ENCODE data around the gene PTPRR.

The PTPRR gene

DNA sequence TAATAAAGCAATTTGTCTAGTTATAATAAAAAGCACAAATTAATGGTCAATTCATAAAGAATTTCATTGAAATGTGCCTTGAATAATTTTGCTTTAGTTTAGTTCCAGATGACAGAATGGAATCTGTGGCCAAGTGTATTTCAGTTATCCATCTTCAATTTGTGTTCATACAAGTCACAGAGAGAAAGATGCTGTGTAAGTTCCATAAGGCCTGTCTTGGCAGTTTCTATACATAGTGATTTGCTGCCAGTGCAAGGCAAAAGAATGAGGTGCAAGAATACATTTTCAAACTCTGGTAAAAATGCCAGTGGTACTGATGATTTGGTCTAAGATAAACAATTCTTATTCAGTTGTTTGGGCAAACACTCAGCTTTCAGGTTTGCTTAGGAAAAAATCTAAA lies 149.0 kb downstream of the PTPRR start:
- H3K4me1 ChIP-seq (ENCODE audit: control insufficient read depth, insufficient read depth, low read length, poor library complexity, severe bottlenecking): no peaks in the 10 kb centered on the region
- H3K9me3 ChIP-seq (ENCODE audit: control insufficient read depth, low read length): no peaks in the 10 kb centered on the region
- no peak overlapping the region for H3K27ac ChIP-seq (ENCODE audit: low read depth, low read length, severe bottlenecking)
- no peak overlapping the region for H3K4me3 ChIP-seq (ENCODE audit: extremely low read depth, insufficient read depth, low read length, poor library complexity, severe bottlenecking)
- no peaks in the 10 kb centered on the region for H3K36me3 ChIP-seq (ENCODE audit: control insufficient read depth, insufficient read depth, low read length)

DNA sequence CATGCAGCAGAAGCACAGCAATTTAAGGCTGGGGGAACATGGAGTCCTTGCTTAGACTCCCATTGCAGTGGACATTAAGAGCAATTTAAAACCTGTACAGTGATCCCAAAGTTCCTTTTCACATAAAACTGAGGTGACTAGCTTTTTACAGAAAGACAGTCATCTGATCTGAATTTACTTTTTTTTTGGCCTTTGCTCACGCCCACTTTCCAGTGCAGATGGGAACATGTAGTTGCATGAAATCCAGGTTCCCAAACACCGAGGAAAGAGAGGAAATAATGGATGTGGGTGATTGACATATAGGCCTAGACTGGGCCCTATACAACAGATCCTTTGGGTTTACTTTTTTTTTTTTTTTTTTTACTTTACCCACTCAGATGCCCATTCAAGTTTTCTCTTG lies 156.9 kb downstream of the PTPRR start:
- Histone ChIP-seq H3K4me1 (ENCODE audit: control insufficient read depth, insufficient read depth, low read length, poor library complexity, severe bottlenecking) (no peaks in the 10 kb centered on the region), H3K27ac (ENCODE audit: low read depth, low read length, severe bottlenecking) (no peak overlapping the region), H3K9me3 (ENCODE audit: control insufficient read depth, low read length) (no peaks in the 10 kb centered on the region), H3K4me3 (ENCODE audit: extremely low read depth, insufficient read depth, low read length, poor library complexity, severe bottlenecking) (no peak overlapping the region), H3K36me3 (ENCODE audit: control insufficient read depth, insufficient read depth, low read length) (no peaks in the 10 kb centered on the region)
- 83 to 100% methylated on average over 2 of the region's 2 CpGs for WGBS, 2 experiments (ENCODE audit: insufficient coverage in 2 of 2)

DNA sequence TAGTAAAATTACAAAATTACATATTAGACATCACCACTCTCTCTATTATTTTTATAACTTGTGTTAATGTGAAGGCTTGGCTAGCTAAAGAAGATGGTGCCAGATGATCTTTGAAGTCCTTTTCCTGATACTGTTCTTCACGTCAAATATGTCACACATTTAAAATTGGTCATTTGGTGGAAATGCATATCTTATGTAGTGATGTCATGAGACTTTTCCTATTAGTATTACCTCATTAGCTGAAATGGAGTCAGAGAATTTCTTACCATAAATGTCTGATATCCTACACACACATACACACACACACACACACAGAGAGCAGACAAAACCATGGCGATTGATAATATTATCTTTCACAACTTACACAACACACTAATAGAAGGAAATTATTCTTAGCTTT lies 158.5 kb downstream of the PTPRR start:
- Histone ChIP-seq H3K9me3 (ENCODE audit: control insufficient read depth, low read length) (no peaks in the 10 kb centered on the region), H3K4me3 (ENCODE audit: extremely low read depth, insufficient read depth, low read length, poor library complexity, severe bottlenecking) (no peak overlapping the region), H3K4me1 (ENCODE audit: control insufficient read depth, insufficient read depth, low read length, poor library complexity, severe bottlenecking) (no peaks in the 10 kb centered on the region), H3K27ac (ENCODE audit: low read depth, low read length, severe bottlenecking) (no peak overlapping the region), H3K36me3 (ENCODE audit: control insufficient read depth, insufficient read depth, low read length) (no peaks in the 10 kb centered on the region)
- no CpG with 5 or more reads among the region's 2 CpGs for WGBS, 2 experiments (ENCODE audit: insufficient coverage in 2 of 2)

DNA sequence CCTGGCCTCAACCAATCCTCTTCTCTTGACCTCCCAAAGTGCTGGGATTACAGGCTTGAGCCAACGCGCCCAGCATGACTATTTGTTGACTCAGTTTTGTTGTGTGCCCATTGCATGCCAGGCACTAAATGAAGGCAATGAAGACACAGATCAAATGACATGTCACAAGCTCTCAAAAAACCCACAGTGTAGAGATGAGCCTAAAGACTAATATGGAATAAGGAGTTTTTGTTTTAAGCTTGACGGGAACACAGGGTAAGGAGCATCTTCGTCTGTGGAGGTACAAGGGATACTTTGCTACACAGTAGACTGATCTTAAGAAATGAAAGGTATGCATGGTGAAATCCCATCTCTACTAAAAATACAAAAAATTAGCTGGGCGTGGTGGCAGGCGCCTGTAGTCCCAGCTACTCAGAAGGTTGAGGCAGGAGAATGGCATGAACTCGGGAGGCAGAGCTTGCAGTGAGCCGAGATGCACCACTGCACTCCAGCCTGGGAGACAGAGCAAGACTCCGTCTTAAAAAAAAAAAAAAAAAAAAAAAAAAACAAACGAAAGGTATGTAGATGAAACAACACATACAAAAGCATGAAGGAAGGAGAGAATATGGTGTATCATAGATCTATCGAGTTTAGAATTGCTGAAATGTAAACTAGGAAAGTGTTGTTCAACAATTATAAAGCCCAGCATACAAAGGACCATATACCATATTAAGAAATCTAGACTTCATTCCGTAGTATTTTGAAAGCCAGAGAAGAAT lies 161.2 kb downstream of the PTPRR start:
- H3K4me3 ChIP-seq (ENCODE audit: extremely low read depth, insufficient read depth, low read length, poor library complexity, severe bottlenecking): no peak overlapping the region

DNA sequence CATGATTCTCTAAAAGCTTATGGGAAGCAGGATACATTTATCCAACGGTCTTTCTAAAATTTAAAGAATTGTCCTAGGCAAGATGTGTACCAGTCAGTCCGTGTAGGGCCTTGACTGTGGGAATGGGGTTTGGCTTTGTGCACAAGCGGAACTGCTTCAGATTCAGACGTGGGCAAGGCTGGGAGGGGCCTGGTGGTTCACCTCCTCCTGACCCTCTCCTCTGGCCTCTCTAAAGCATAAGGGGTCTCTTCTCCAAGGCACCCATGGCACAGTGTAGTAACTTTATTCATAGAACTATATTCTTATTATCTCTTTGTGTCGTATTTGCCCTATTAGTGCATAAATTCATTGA lies 162.1 kb downstream of the PTPRR start:
- Histone ChIP-seq H3K9me3 (ENCODE audit: control insufficient read depth, low read length) (no peaks in the 10 kb centered on the region), H3K4me3 (ENCODE audit: extremely low read depth, insufficient read depth, low read length, poor library complexity, severe bottlenecking) (no peak overlapping the region), H3K36me3 (ENCODE audit: control insufficient read depth, insufficient read depth, low read length) (no peaks in the 10 kb centered on the region), H3K27ac (ENCODE audit: low read depth, low read length, severe bottlenecking) (no peak overlapping the region), H3K4me1 (ENCODE audit: control insufficient read depth, insufficient read depth, low read length, poor library complexity, severe bottlenecking) (peaks cover 6% of the 10 kb centered on the region)
- 59 to 69% methylated on average over 2 to 3 of the region's 5 CpGs for WGBS, 2 experiments (ENCODE audit: insufficient coverage in 2 of 2)

More for the DNA sequence above, 161.2 kb downstream of the PTPRR start:
- Histone ChIP-seq H3K4me1 (ENCODE audit: control insufficient read depth, insufficient read depth, low read length, poor library complexity, severe bottlenecking) (peaks cover 6% of the 10 kb centered on the region), H3K9me3 (ENCODE audit: control insufficient read depth, low read length) (no peaks in the 10 kb centered on the region), H3K27ac (ENCODE audit: low read depth, low read length, severe bottlenecking) (no peak overlapping the region), H3K36me3 (ENCODE audit: control insufficient read depth, insufficient read depth, low read length) (no peaks in the 10 kb centered on the region)
- 96 to 100% methylated on average over 2 to 4 of the region's 12 CpGs for WGBS, 2 experiments (ENCODE audit: insufficient coverage in 2 of 2)

DNA sequence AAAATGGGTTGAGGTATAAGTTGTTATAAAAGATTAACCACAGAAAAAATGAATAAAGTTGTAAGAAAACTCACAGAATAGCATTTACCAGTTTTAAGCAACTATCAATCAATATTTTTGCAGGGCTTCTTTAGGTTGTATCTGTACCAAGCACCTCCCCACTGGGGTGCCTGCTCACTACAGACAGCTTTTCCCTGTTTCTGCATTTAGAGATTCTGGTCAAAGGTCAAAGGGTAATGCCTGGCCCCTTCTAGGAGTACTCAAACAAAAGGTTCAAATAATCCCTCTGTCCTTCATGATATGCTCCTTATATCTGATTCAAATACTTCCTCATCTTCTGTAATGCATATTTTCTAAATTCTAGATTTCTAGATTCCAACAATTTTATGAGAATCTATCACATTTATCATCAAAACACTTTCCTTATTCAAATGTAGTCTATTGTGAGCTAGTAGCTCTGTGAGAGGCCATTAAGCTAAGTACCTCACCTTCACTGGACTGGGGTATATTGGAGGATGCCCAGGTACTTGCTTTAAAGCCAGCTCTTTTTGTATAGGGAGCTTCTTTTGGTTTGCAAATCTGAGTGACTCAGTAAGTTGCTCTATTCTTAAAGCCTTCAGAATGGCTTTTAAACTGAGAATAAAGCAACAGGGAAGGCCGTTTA lies 162.6 kb downstream of the PTPRR start:
- H3K36me3 ChIP-seq (ENCODE audit: control insufficient read depth, insufficient read depth, low read length): no peaks in the 10 kb centered on the region
- H3K4me1 ChIP-seq (ENCODE audit: control insufficient read depth, insufficient read depth, low read length, poor library complexity, severe bottlenecking): peaks cover 6% of the 10 kb centered on the region
- no peaks in the 10 kb centered on the region for H3K9me3 ChIP-seq (ENCODE audit: control insufficient read depth, low read length)
- H3K27ac ChIP-seq (ENCODE audit: low read depth, low read length, severe bottlenecking): no peak overlapping the region
- no peak overlapping the region for H3K4me3 ChIP-seq (ENCODE audit: extremely low read depth, insufficient read depth, low read length, poor library complexity, severe bottlenecking)
- 17% methylated on average over 1 of the region's 1 CpG; no CpG with 5 or more reads in 1 of the 2 experiments for WGBS, 2 experiments (ENCODE audit: insufficient coverage in 2 of 2)

DNA sequence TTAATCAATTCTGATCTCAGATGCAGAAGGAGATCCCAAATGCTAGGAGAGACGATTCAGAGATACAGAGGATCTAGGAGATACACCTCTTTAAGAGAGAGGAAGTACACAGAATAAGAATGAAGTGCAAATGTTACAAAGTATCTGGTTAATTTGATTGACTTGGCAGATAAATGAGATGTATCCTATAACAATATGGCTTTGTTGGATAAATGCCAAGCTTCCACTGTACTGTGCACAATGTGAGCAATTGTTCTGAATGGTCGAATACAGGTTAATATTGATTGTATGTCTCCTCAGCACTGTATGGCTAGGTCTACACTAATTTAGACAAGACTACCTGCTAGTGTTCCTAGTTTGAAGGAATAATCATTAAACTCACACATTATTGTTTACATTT lies 163.7 kb downstream of the PTPRR start:
- no peak overlapping the region for H3K27ac ChIP-seq (ENCODE audit: low read depth, low read length, severe bottlenecking)
- 83 to 100% methylated on average over 1 of the region's 2 CpGs for WGBS, 2 experiments (ENCODE audit: insufficient coverage in 2 of 2)

DNA sequence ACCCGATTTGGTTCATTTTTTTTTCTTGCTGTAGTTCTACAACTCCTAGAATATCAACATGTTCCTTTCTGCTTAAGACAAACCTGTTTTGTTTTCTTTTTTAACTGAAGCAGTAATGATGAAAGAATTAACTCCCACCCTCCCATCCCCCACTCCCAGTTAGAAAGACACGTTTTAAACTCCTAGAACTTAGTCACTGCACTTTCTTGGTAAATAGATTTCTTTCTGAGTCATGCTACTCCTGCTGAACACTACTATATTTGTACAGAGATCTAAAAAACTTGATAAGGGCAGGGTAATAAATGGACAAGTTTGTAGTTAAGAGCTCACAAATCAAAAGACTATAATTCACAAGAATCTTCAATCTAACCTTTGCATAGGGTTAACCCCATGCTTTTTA lies 164.4 kb downstream of the PTPRR start:
- no CpG with 5 or more reads among the region's 2 CpGs for WGBS, 2 experiments (ENCODE audit: insufficient coverage in 2 of 2)
- H3K9me3 ChIP-seq (ENCODE audit: control insufficient read depth, low read length): no peaks in the 10 kb centered on the region
- H3K4me1 ChIP-seq (ENCODE audit: control insufficient read depth, insufficient read depth, low read length, poor library complexity, severe bottlenecking): peaks cover 6% of the 10 kb centered on the region
- no peak overlapping the region for H3K4me3 ChIP-seq (ENCODE audit: extremely low read depth, insufficient read depth, low read length, poor library complexity, severe bottlenecking)
- no peaks in the 10 kb centered on the region for H3K36me3 ChIP-seq (ENCODE audit: control insufficient read depth, insufficient read depth, low read length)
- H3K27ac ChIP-seq (ENCODE audit: low read depth, low read length, severe bottlenecking): no peak overlapping the region

More for the DNA sequence above, 163.7 kb downstream of the PTPRR start:
- no peak overlapping the region for H3K4me3 ChIP-seq (ENCODE audit: extremely low read depth, insufficient read depth, low read length, poor library complexity, severe bottlenecking)
- no peaks in the 10 kb centered on the region for H3K36me3 ChIP-seq (ENCODE audit: control insufficient read depth, insufficient read depth, low read length)
- peaks cover 6% of the 10 kb centered on the region for H3K4me1 ChIP-seq (ENCODE audit: control insufficient read depth, insufficient read depth, low read length, poor library complexity, severe bottlenecking)
- no peaks in the 10 kb centered on the region for H3K9me3 ChIP-seq (ENCODE audit: control insufficient read depth, low read length)

DNA sequence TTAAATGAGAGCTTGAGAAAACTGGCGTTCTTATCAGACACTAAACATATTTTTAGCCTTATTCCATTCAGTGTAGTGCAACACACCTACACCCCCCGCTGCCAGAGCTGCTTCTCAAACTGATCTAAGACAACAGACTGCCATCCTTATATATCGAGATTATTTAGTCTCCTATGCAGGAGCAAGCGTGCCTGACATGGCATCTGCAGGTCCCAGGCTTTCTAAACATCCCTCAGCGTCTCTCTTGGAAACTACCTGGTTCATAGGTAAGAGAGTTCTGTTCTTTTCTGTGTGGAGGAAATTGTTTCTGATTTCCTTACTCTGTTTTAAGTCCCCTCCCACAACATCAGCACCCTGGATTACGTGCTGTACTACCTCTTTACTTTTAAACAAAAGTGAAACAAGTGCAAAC lies 166.2 kb downstream of the PTPRR start:
- no peak overlapping the region for H3K4me3 ChIP-seq (ENCODE audit: extremely low read depth, insufficient read depth, low read length, poor library complexity, severe bottlenecking)
- H3K9me3 ChIP-seq (ENCODE audit: control insufficient read depth, low read length): no peaks in the 10 kb centered on the region
- WGBS, 2 experiments (ENCODE audit: insufficient coverage in 2 of 2): 79 to 93% methylated on average over 2 to 4 of the region's 6 CpGs
- H3K4me1 ChIP-seq (ENCODE audit: control insufficient read depth, insufficient read depth, low read length, poor library complexity, severe bottlenecking): peaks cover 6% of the 10 kb centered on the region
- H3K27ac ChIP-seq (ENCODE audit: low read depth, low read length, severe bottlenecking): no peak overlapping the region
- H3K36me3 ChIP-seq (ENCODE audit: control insufficient read depth, insufficient read depth, low read length): no peaks in the 10 kb centered on the region

DNA sequence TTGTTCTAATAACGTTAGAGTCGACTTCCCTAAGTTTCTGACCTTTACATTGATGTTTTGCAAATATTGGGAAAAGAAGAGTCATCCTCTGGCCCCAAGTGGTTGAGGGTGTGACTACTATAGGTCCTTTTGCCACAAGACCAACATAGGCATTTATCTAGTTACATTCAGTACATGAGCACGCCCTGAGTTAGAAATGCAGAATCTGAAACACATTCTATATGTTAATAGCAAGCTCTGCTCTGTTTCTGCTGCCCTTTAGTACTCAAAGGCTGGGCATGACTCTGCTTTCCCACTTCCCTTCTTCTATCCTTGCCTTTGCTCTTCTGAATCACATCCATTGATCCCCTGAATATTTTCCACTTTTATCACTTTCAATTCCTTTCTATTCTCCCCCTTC lies 168.2 kb downstream of the PTPRR start:
- no peaks in the 10 kb centered on the region for H3K9me3 ChIP-seq (ENCODE audit: control insufficient read depth, low read length)
- H3K4me3 ChIP-seq (ENCODE audit: extremely low read depth, insufficient read depth, low read length, poor library complexity, severe bottlenecking): no peak overlapping the region
- 67 to 75% methylated on average over 1 of the region's 3 CpGs for WGBS, 2 experiments (ENCODE audit: insufficient coverage in 2 of 2)
- peaks cover 6% of the 10 kb centered on the region for H3K4me1 ChIP-seq (ENCODE audit: control insufficient read depth, insufficient read depth, low read length, poor library complexity, severe bottlenecking)
- H3K36me3 ChIP-seq (ENCODE audit: control insufficient read depth, insufficient read depth, low read length): no peaks in the 10 kb centered on the region
- H3K27ac ChIP-seq (ENCODE audit: low read depth, low read length, severe bottlenecking): no peak overlapping the region

DNA sequence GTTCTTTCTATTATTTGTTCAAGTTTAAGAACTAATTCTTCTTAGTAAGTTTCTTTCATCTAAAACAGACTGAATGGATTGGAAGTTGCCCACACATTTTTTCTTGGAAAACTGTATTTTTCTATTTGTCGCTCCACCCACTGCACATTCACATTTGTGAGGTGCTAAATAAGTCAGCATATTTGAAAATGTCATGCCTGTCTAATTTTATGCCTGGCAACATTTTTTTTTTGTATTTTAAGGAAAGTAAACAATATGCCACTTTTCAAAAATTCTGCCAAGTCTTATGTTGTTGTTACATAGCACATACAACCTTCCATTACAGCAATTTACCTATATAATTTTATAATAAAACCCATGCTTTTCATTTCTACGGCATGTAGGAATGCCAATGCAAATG lies 170.6 kb downstream of the PTPRR start:
- Histone ChIP-seq H3K27ac (ENCODE audit: low read depth, low read length, severe bottlenecking) (no peak overlapping the region), H3K4me3 (ENCODE audit: extremely low read depth, insufficient read depth, low read length, poor library complexity, severe bottlenecking) (no peak overlapping the region), H3K4me1 (ENCODE audit: control insufficient read depth, insufficient read depth, low read length, poor library complexity, severe bottlenecking) (no peaks in the 10 kb centered on the region), H3K9me3 (ENCODE audit: control insufficient read depth, low read length) (no peaks in the 10 kb centered on the region), H3K36me3 (ENCODE audit: control insufficient read depth, insufficient read depth, low read length) (no peaks in the 10 kb centered on the region)
- WGBS, 2 experiments (ENCODE audit: insufficient coverage in 2 of 2): no CpG with 5 or more reads among the region's 2 CpGs

Measured in mesodermal cell (in vitro differentiated cells).